IMR-90 (cell line): ENCODE results near the gene PNPLA2. TPM values are rescaled to one million over a fixed set of nuclear protein-coding genes. Genes with fewer than 3 reads are reported as not detected.

Experiments
- ATAC-seq: fragments of 200-7000 bp; cut with Tn5 transposase; 2 replicates; pipeline ENCODE4 v1.9.1; 2020; ENCODE audit warnings: low read depth, mild to moderate bottlenecking, moderate library complexity
- BruUV-seq: library from RNA; stranded (reverse); fragments of 400-500 nt; replicated peaks from 2 replicates; lab custom pipeline; 2021; lab: Mats Ljungman, UMichigan
- CTCF ChIA-PET: fragments of 300-600 bp; formaldehyde crosslinking; extraction: SDS; loops from one replicate; lab custom pipeline; 2021; ENCODE audit warnings: antibody characterized with exemption; lab: Yijun Ruan, JAX
- POLR2A ChIA-PET: fragments of 300-600 bp; sonication (Branson Sonifier 250); formaldehyde crosslinking; loops from one replicate; lab custom pipeline; 2022; ENCODE audit warnings: antibody characterized with exemption; ENCODE audit not compliant: unreplicated experiment; lab: Charles Lee
- DNase-seq: peaks from one replicate; pipeline ENCODE4 v3.0.0; 2013
- H2AFZ ChIP-seq: replicated peaks from 2 replicates; pipeline ENCODE3; 2013; ENCODE audit warnings: low read length, mild to moderate bottlenecking; ENCODE audit not compliant: poor library complexity
- H2AK5ac ChIP-seq: 2 replicates; pipeline ENCODE4 v1.6.1; 2013; ENCODE audit warnings: low read depth, low read length, inconsistent platforms
- H2AK9ac ChIP-seq: replicated peaks from 2 replicates; pipeline ENCODE3; 2013; ENCODE audit warnings: mild to moderate bottlenecking, low read depth, low read length, moderate library complexity; ENCODE audit not compliant: poor library complexity
- H2BK120ac ChIP-seq: 2 replicates; pipeline ENCODE4 v1.6.1; 2013; ENCODE audit warnings: low read depth, low read length, inconsistent platforms
- H2BK15ac ChIP-seq: 3 replicates; pipeline ENCODE4 v1.6.1; 2013; ENCODE audit warnings: low read depth, low read length, inconsistent platforms
- H2BK20ac ChIP-seq: 2 replicates; pipeline ENCODE4 v1.6.1; 2013; ENCODE audit warnings: low read depth, mild to moderate bottlenecking, inconsistent platforms, low read length, moderate library complexity
- H2BK5ac ChIP-seq: 2 replicates; pipeline ENCODE4 v1.6.1; 2013; ENCODE audit warnings: mild to moderate bottlenecking, low read depth, low read length, inconsistent platforms; ENCODE audit not compliant: poor library complexity, severe bottlenecking
- H3K14ac ChIP-seq: replicated peaks from 2 replicates; pipeline ENCODE4 v1.6.1; 2013; ENCODE audit warnings: low read depth, low read length, inconsistent platforms
- H3K18ac ChIP-seq: 2 replicates; pipeline ENCODE4 v1.6.1; 2013; ENCODE audit warnings: low read depth, low read length, control low read depth
- H3K23ac ChIP-seq: 2 replicates; pipeline ENCODE4 v1.6.1; 2013; ENCODE audit warnings: low read depth, low read length, inconsistent platforms
- H3K27ac ChIP-seq: 2 replicates; pipeline ENCODE4 v1.5.1; 2013; ENCODE audit warnings: mild to moderate bottlenecking, control low read depth, low read length; ENCODE audit not compliant: insufficient read depth
- H3K27me3 ChIP-seq: 2 replicates; pipeline ENCODE4 v1.6.1; 2013; ENCODE audit warnings: low read length; ENCODE audit not compliant: control insufficient read depth, insufficient read depth
- H3K36me3 ChIP-seq: 2 replicates; pipeline ENCODE4 v1.6.1; 2013; ENCODE audit warnings: low read length, mixed read lengths; ENCODE audit not compliant: control insufficient read depth, insufficient read depth
- H3K4ac ChIP-seq: 2 replicates; pipeline ENCODE4 v1.6.1; 2013; ENCODE audit warnings: low read depth, low read length, inconsistent platforms
- H3K4me1 ChIP-seq: 2 replicates; pipeline ENCODE4 v1.6.1; 2013; ENCODE audit warnings: low read length, mixed read lengths; ENCODE audit not compliant: control insufficient read depth, insufficient read depth
- H3K4me2 ChIP-seq: 2 replicates; pipeline ENCODE4 v1.6.1; 2013; ENCODE audit warnings: low read depth, mild to moderate bottlenecking, control low read depth, low read length, moderate library complexity
- H3K4me3 ChIP-seq: 2 replicates; pipeline ENCODE4 v1.5.1; 2013; ENCODE audit warnings: low read depth, mild to moderate bottlenecking, control low read depth, low read length, moderate library complexity; ENCODE audit not compliant: insufficient read depth
- H3K56ac ChIP-seq: 2 replicates; pipeline ENCODE4 v1.6.1; 2013; ENCODE audit warnings: low read length, inconsistent platforms; ENCODE audit not compliant: insufficient read depth; ENCODE audit errors: extremely low read depth
- H3K79me1 ChIP-seq, 2 experiments: 2 replicates each; pipeline ENCODE4 v1.6.1; 2013; ENCODE audit warnings: low read length in 2 of 2, inconsistent platforms in 1 of 2, low read depth in 1 of 2
- H3K9ac ChIP-seq: 2 replicates; pipeline ENCODE4 v1.6.1; 2013; ENCODE audit warnings: low read depth, low read length, control low read depth
- H3K9me1 ChIP-seq: 2 replicates; pipeline ENCODE4 v1.6.1; 2013; ENCODE audit warnings: low read length, inconsistent platforms; ENCODE audit not compliant: insufficient read depth
- H3K9me3 ChIP-seq: 2 replicates; pipeline ENCODE4 v1.6.1; 2013; ENCODE audit warnings: low read length; ENCODE audit not compliant: control insufficient read depth, insufficient read depth
- H4K20me1 ChIP-seq: 2 replicates; pipeline ENCODE4 v1.6.1; 2013; ENCODE audit warnings: low read length, inconsistent platforms; ENCODE audit not compliant: insufficient read depth
- H4K5ac ChIP-seq: 2 replicates; pipeline ENCODE4 v1.6.1; 2013; ENCODE audit warnings: mild to moderate bottlenecking, low read depth, low read length, control low read depth
- H4K8ac ChIP-seq, 2 experiments: 2 replicates each; pipeline ENCODE4 v1.6.1; 2013; ENCODE audit warnings: low read depth in 2 of 2, low read length in 2 of 2, control low read depth in 1 of 2, inconsistent platforms in 1 of 2
- H4K91ac ChIP-seq: 2 replicates; pipeline ENCODE4 v1.6.1; 2013; ENCODE audit warnings: low read depth, low read length, inconsistent platforms; ENCODE audit not compliant: insufficient read depth
- BHLHE40 ChIP-seq: fragments of 150-350 bp; IDR thresholded peaks from 2 replicates; pipeline ENCODE4 v1.6.1; 2016; ENCODE audit warnings: mild to moderate bottlenecking, low read depth, low read length
- CHD1 ChIP-seq: IDR thresholded peaks from 2 replicates; pipeline ENCODE4 v1.6.1; 2012; ENCODE audit warnings: low read depth, low read length, improper control_type of control experiment
- FOS ChIP-seq: fragments of 150-350 bp; IDR thresholded peaks from 2 replicates; pipeline ENCODE4 v1.6.1; 2016; ENCODE audit warnings: low read depth, low read length
- MXI1 ChIP-seq: IDR thresholded peaks from 2 replicates; pipeline ENCODE4 v1.6.1; 2012; ENCODE audit warnings: low read depth, mild to moderate bottlenecking, low read length, moderate library complexity, borderline replicate concordance
- NFE2L2 ChIP-seq: fragments of 150-350 bp; IDR thresholded peaks from 2 replicates; pipeline ENCODE4 v1.6.1; 2016; ENCODE audit warnings: low read depth, mild to moderate bottlenecking, low read length
- RCOR1 ChIP-seq: IDR thresholded peaks from 2 replicates; pipeline ENCODE4 v1.6.1; 2012; ENCODE audit warnings: mild to moderate bottlenecking, low read length, improper control_type of control experiment; ENCODE audit not compliant: insufficient replicate concordance
- RFX5 ChIP-seq: IDR thresholded peaks from 2 replicates; pipeline ENCODE4 v1.8.0; 2012; ENCODE audit warnings: low read depth, mild to moderate bottlenecking, low read length, moderate library complexity
- SMC3 ChIP-seq: fragments of 150-350 bp; IDR thresholded peaks from 2 replicates; pipeline ENCODE4 v1.6.1; 2016; ENCODE audit warnings: low read depth, mild to moderate bottlenecking, antibody characterized with exemption, low read length, moderate library complexity
- WGBS, 2 experiments: methylation state at CpG; one replicate each; pipeline versions ENCODE4 v1.1.5 to v1.1.7; 2013; ENCODE audit warnings: missing lambda C conversion rate in 2 of 2; ENCODE audit not compliant: insufficient read length in 1 of 2; ENCODE audit errors: extremely low coverage in 2 of 2; 5-methylcytosine and 5-hydroxymethylcytosine counted together
- dilution Hi-C: fragments of 300-500 bp; cut with HindIII; formaldehyde crosslinking; loops from one replicate; pipeline ENCODE4 v1.14.3; 2018; ENCODE audit warnings: low sequenced_read_pairs; ENCODE audit not compliant: unreplicated experiment
- in situ Hi-C: fragments of 300-500 bp; cut with MboI; formaldehyde crosslinking; loops from 3 replicates; pipeline ENCODE4 v1.14.3; 2019; ENCODE audit warnings: low sequenced_read_pairs, inconsistent platforms, mixed read lengths
- intact Hi-C: fragments of 100-400 bp; cut with micrococcal nuclease; formaldehyde crosslinking; loops from 2 replicates; pipeline ENCODE4 v1.10.0; 2022
- polyA plus RNA-seq, 3 experiments: library from polyadenylated mRNA; depleted of rRNA; stranded (reverse); fragments of >200 nt; gene quantifications; 2 replicates each; pipeline ENCODE4 v1.2.3, GENCODE V29; 2012; ENCODE audit warnings: low replicate concordance in 1 of 3
- total RNA-seq: library from RNA; depleted of rRNA; stranded (reverse); fragments of >200 nt; gene quantifications from 2 replicates; pipeline ENCODE4 v1.2.3, GENCODE V29; 2012
- TF ChIP-seq, protein P1 (sequence below): conservative IDR thresholded peaks from 2 replicates; pipeline ENCODE4 v1.5.1; 2012; ENCODE audit warnings: mild to moderate bottlenecking, low read depth, low read length, improper control_type of control experiment

PNPLA2 gene
- total and polyA plus RNA-seq, 2 of the 4 experiments (the other 2 are of a cell fraction), result 7.0 to 94.3 TPM

GRCh38 chr11:858762-859339, 40.1 kb downstream of the PNPLA2 start:
- Histone ChIP-seq H3K4me2 (no peak overlapping the region; the same call in 1 of the 2 replicates), H3K4me1 (peaks cover 12% of the 10 kb centered on the region), H3K18ac (no peak overlapping the region), H3K27me3 (no peaks in the 10 kb centered on the region), H4K20me1 (peaks cover 75% of the 10 kb centered on the region), H3K27ac (no peak overlapping the region), H2AK9ac (no peak overlapping the region), H4K91ac (no peak overlapping the region), H3K56ac (no peak overlapping the region), H2BK20ac (no peak overlapping the region), H3K14ac (no peak overlapping the region), H2BK120ac (no peak overlapping the region), H4K8ac (no peak overlapping the region), H2AK5ac (no peak overlapping the region), H3K9me1 (peaks cover 3% of the 10 kb centered on the region; the same call in 1 of the 2 replicates), H3K4ac (no peak overlapping the region), H2AFZ (no peak overlapping the region), H3K36me3 (peaks cover 29% of the 10 kb centered on the region), H3K9me3 (no peaks in the 10 kb centered on the region), H3K79me1 (peaks cover 24 to 84% of the 10 kb centered on the region in 2 experiments), H2BK15ac (no peak overlapping the region), H3K23ac (no peak overlapping the region), H4K5ac (no peak overlapping the region), H3K9ac (no peak overlapping the region), H3K4me3 (no peak overlapping the region), H2BK5ac (no peak overlapping the region)
- 93% methylated on average over 14 of the region's 37 CpGs; no CpG with 5 or more reads in 1 of the 2 experiments for WGBS, 2 experiments
- ChIA-PET CTCF (no interaction called here), POLR2A (no interaction called here)
- dilution Hi-C loops (no loop called here), intact Hi-C loops (no loop called here), in situ Hi-C loops (no loop called here)
- no TSS peak for BruUV-seq
- ATAC-seq (no peak), DNase-seq (no peak)
- TF ChIP-seq SMC3 (no peak), CHD1 (no peak), RFX5 (no peak), NFE2L2 (no peak), MXI1 (no peak), FOS (no peak), BHLHE40 (no peak), RCOR1 (no peak)
- TF ChIP-seq, protein P1, sequence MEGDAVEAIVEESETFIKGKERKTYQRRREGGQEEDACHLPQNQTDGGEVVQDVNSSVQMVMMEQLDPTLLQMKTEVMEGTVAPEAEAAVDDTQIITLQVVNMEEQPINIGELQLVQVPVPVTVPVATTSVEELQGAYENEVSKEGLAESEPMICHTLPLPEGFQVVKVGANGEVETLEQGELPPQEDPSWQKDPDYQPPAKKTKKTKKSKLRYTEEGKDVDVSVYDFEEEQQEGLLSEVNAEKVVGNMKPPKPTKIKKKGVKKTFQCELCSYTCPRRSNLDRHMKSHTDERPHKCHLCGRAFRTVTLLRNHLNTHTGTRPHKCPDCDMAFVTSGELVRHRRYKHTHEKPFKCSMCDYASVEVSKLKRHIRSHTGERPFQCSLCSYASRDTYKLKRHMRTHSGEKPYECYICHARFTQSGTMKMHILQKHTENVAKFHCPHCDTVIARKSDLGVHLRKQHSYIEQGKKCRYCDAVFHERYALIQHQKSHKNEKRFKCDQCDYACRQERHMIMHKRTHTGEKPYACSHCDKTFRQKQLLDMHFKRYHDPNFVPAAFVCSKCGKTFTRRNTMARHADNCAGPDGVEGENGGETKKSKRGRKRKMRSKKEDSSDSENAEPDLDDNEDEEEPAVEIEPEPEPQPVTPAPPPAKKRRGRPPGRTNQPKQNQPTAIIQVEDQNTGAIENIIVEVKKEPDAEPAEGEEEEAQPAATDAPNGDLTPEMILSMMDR, result no peak
